Vagina (tissue), 2 donors: ENCODE results near the gene TRAPPC8.

Source experiments
- POLR2A ChIP-seq, 2 donors: fragments of 450-650 bp; IDR thresholded peaks; one replicate each; pipeline ENCODE4 v1.6.1; 2017; ENCODE audit warnings: antibody characterized with exemption in 2 of 2, mild to moderate bottlenecking in 2 of 2, moderate library complexity in 2 of 2
- TF ChIP-seq, protein P1 (sequence below), 3 experiments: fragments of 450-650 bp in 2 of 3; fragments of 200-600 bp in 1 of 3; sonication (generic) in 1 of 3; IDR thresholded peaks; one replicate each; pipeline ENCODE4 v1.5.1; 2017 to 2019; ENCODE audit warnings: antibody characterized with exemption in 3 of 3, mild to moderate bottlenecking in 2 of 3, moderate library complexity in 2 of 3

DNA sequence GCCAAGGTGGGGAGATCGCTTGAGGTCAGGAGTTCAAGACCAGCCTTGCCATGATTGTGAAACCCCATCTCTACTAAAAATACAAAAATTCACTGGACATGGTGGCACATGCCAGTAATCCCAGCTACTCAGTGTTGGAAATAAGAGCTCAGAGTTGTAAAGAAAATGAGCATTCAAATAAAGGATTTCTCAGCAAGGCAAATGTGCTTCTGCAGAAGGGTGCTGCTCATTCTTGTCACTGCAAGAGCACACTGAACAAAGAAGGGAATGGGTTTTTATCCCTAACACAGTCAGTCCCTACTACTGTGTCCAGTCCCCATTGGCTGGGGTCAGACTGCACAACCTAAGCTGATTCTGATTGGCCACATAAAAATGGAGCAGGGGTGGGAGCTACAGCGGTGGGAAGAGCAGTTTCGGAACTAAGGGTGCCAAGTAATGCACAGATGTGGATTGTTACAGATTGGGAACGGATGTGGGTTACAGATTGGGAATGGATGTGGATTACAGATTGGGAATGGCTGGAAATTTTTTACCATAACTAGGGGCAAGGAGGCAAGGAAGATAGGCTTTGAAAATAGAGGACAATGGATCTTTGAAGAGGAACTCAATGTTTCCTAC, 31.1 kb upstream of the TRAPPC8 start:
- TF ChIP-seq, protein P1, sequence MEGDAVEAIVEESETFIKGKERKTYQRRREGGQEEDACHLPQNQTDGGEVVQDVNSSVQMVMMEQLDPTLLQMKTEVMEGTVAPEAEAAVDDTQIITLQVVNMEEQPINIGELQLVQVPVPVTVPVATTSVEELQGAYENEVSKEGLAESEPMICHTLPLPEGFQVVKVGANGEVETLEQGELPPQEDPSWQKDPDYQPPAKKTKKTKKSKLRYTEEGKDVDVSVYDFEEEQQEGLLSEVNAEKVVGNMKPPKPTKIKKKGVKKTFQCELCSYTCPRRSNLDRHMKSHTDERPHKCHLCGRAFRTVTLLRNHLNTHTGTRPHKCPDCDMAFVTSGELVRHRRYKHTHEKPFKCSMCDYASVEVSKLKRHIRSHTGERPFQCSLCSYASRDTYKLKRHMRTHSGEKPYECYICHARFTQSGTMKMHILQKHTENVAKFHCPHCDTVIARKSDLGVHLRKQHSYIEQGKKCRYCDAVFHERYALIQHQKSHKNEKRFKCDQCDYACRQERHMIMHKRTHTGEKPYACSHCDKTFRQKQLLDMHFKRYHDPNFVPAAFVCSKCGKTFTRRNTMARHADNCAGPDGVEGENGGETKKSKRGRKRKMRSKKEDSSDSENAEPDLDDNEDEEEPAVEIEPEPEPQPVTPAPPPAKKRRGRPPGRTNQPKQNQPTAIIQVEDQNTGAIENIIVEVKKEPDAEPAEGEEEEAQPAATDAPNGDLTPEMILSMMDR (IDR thresholded peaks at IDR 0.05) = no peak
- TF ChIP-seq POLR2A (IDR thresholded peaks at IDR 0.05) = no peak
